ENCODE data around the gene PLEKHA6. TPM values are rescaled to one million over a fixed set of nuclear protein-coding genes. Genes with fewer than 3 reads are reported as not detected.

Gene PLEKHA6
- polyA plus RNA-seq, 1 donor from 2014 or later = 22.6 TPM

GRCh38 chr1:204306076-204306475 is 53.7 kb downstream of the PLEKHA6 start:
- Histone ChIP-seq H3K9me3 (ENCODE audit: low read length) (no peaks in the 10 kb centered on the region), H3K9ac (ENCODE audit: low read length) (no peak overlapping the region), H3K9me2 (ENCODE audit: insufficient read depth, low read length) (no peaks in the 10 kb centered on the region), H3K4me2 (ENCODE audit: low read length) (no peak overlapping the region), H3K36me3 (ENCODE audit: insufficient read depth, low read length) (no peaks in the 10 kb centered on the region), H3K4me3 (ENCODE audit: low read length) (no peak overlapping the region), H3F3A (ENCODE audit: insufficient read depth, low read length, poor library complexity, severe bottlenecking) (no peaks in the 10 kb centered on the region), H3K27ac (ENCODE audit: low read length) (no peak overlapping the region), H2AFZ (ENCODE audit: low read depth, low read length) (no peak overlapping the region), H3K79me2 (replicated peaks; ENCODE audit: insufficient read depth, low read length) (peaks cover 12% of the 10 kb centered on the region), H4K20me1 (ENCODE audit: insufficient read depth) (no peaks in the 10 kb centered on the region), H3K27me3 (ENCODE audit: insufficient read depth, low read depth, low read length) (no peaks in the 10 kb centered on the region)
- TF ChIP-seq TAF1 (IDR thresholded peaks at IDR 0.05; ENCODE audit: low read depth) (no peak), MXI1 (conservative IDR thresholded peaks at IDR 0.05; ENCODE audit: poor library complexity, severe bottlenecking) (no peak), RAD21 (conservative IDR thresholded peaks at IDR 0.05) (no peak), REST (IDR thresholded peaks at IDR 0.05; ENCODE audit: borderline replicate concordance) (no peak), EZH2 (IDR thresholded peaks at IDR 0.05; ENCODE audit: borderline replicate concordance, insufficient read depth, low read length, poor library complexity, severe bottlenecking) (no peak), EP300 (conservative IDR thresholded peaks at IDR 0.05; ENCODE audit: poor library complexity, severe bottlenecking) (no peak), CTCF (IDR thresholded peaks at IDR 0.05; ENCODE audit: poor library complexity, severe bottlenecking) (no peak), SMC3 (conservative IDR thresholded peaks at IDR 0.05; ENCODE audit: poor library complexity) (no peak), POLR2AphosphoS5 (IDR thresholded peaks at IDR 0.05) (no peak)

DNA sequence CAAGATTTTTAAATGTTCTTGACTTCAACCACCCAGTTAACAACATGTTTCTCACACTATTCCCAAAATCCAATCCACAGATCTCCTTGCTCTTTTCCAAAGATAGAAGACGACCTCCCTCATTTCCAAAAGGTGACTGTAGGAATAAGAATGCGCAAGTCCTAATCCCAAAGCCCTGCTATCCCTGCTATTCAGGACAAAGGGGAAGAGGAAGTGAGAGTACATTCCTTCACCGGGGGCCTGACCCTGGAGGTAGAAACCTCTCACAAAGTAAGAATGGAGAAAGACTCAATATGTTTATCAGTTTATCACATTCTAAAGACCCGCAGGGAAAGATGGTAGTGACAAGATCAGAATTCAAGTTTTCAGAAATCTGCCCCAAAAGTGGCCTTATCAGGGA is 55.7 kb downstream of the PLEKHA6 start:
- TF ChIP-seq EZH2 (IDR thresholded peaks at IDR 0.05; ENCODE audit: borderline replicate concordance, insufficient read depth, low read length, poor library complexity, severe bottlenecking) = no peak
- TF ChIP-seq CTCF (IDR thresholded peaks at IDR 0.05; ENCODE audit: poor library complexity, severe bottlenecking) = no peak
- TF ChIP-seq TAF1 (IDR thresholded peaks at IDR 0.05; ENCODE audit: low read depth) = no peak
- TF ChIP-seq EP300 (conservative IDR thresholded peaks at IDR 0.05; ENCODE audit: poor library complexity, severe bottlenecking) = no peak
- TF ChIP-seq RAD21 (conservative IDR thresholded peaks at IDR 0.05) = no peak
- TF ChIP-seq POLR2AphosphoS5 (IDR thresholded peaks at IDR 0.05) = no peak
- no peak for TF ChIP-seq SMC3 (conservative IDR thresholded peaks at IDR 0.05; ENCODE audit: poor library complexity)
- no peak for TF ChIP-seq MXI1 (conservative IDR thresholded peaks at IDR 0.05; ENCODE audit: poor library complexity, severe bottlenecking)
- no peak for TF ChIP-seq REST (IDR thresholded peaks at IDR 0.05; ENCODE audit: borderline replicate concordance)
- Histone ChIP-seq H3F3A (ENCODE audit: insufficient read depth, low read length, poor library complexity, severe bottlenecking) (no peaks in the 10 kb centered on the region), H3K9me2 (ENCODE audit: insufficient read depth, low read length) (no peaks in the 10 kb centered on the region), H3K9ac (ENCODE audit: low read length) (no peak overlapping the region), H3K79me2 (replicated peaks; ENCODE audit: insufficient read depth, low read length) (peaks cover 6% of the 10 kb centered on the region), H3K27ac (ENCODE audit: low read length) (no peak overlapping the region), H2AFZ (ENCODE audit: low read depth, low read length) (no peak overlapping the region), H3K4me2 (ENCODE audit: low read length) (no peak overlapping the region), H4K20me1 (ENCODE audit: insufficient read depth) (no peaks in the 10 kb centered on the region), H3K27me3 (ENCODE audit: insufficient read depth, low read depth, low read length) (no peaks in the 10 kb centered on the region), H3K36me3 (ENCODE audit: insufficient read depth, low read length) (no peaks in the 10 kb centered on the region), H3K9me3 (ENCODE audit: low read length) (no peaks in the 10 kb centered on the region), H3K4me3 (ENCODE audit: low read length) (no peak overlapping the region)

Measured in neural cell (in vitro differentiated cells).